ENCODE results near the gene B3GAT1.

- TF ChIP-seq CTCF (IDR thresholded peaks at IDR 0.05; ENCODE audit: poor library complexity, severe bottlenecking): no peak
- no peak for TF ChIP-seq TAF1 (IDR thresholded peaks at IDR 0.05; ENCODE audit: low read depth)
- TF ChIP-seq REST (IDR thresholded peaks at IDR 0.05; ENCODE audit: borderline replicate concordance): no peak
- TF ChIP-seq MXI1 (conservative IDR thresholded peaks at IDR 0.05; ENCODE audit: poor library complexity, severe bottlenecking): no peak
Observed at GRCh38 chr11:134342572-134343340, 69.3 kb downstream of the B3GAT1 start.
